ENCODE results near the gene SELENBP1. TPM values are rescaled to one million over a fixed set of nuclear protein-coding genes. Genes with fewer than 3 reads are reported as not detected.

The SELENBP1 gene
- polyA plus RNA-seq, 2 donors: 23.5 to 27.4 TPM

GRCh38 chr1:151386002-151386401 is 13.5 kb upstream of the SELENBP1 start:
- no peak overlapping the region for H3K4me3 ChIP-seq (ENCODE audit: low read depth in 1 of 2, low read length in 2 of 2)
- H3K27ac ChIP-seq (ENCODE audit: low read depth in 2 of 2, low read length in 1 of 2): no peak overlapping the region
- no peaks in the 10 kb centered on the region for H3K27me3 ChIP-seq (ENCODE audit: control insufficient read depth in 1 of 2, insufficient read depth in 2 of 2, low read length in 2 of 2)
- WGBS, 2 donors: 71 to 92% methylated on average over 2 of the region's 2 CpGs
- H3K9me3 ChIP-seq (ENCODE audit: control insufficient read depth in 2 of 2, insufficient read depth in 1 of 2, low read depth in 1 of 2, low read length in 1 of 2): no peaks in the 10 kb centered on the region
- no peaks in the 10 kb centered on the region for H3K36me3 ChIP-seq (ENCODE audit: control insufficient read depth in 2 of 2, insufficient read depth in 2 of 2, low read length in 1 of 2)
- no peaks in the 10 kb centered on the region for H3K4me1 ChIP-seq (ENCODE audit: control insufficient read depth in 2 of 2, insufficient read depth in 2 of 2, low read length in 1 of 2)

- H3K4me3 ChIP-seq (ENCODE audit: low read depth in 1 of 2, low read length in 2 of 2): no peak overlapping the region
These were observed 12.1 kb upstream of the SELENBP1 start for GRCh38 chr1:151384584-151384983.

GRCh38 chr1:151377150-151377884 is 4.8 kb upstream of the SELENBP1 start:
- Histone ChIP-seq H3K4me3 (ENCODE audit: low read depth in 1 of 2, low read length in 2 of 2) (no peak overlapping the region), H3K36me3 (ENCODE audit: control insufficient read depth in 2 of 2, insufficient read depth in 2 of 2, low read length in 1 of 2) (no peaks in the 10 kb centered on the region), H3K9me3 (ENCODE audit: control insufficient read depth in 2 of 2, insufficient read depth in 1 of 2, low read depth in 1 of 2, low read length in 1 of 2) (no peaks in the 10 kb centered on the region), H3K4me1 (ENCODE audit: control insufficient read depth in 2 of 2, insufficient read depth in 2 of 2, low read length in 1 of 2) (no peaks in the 10 kb centered on the region), H3K27me3 (ENCODE audit: control insufficient read depth in 1 of 2, insufficient read depth in 2 of 2, low read length in 2 of 2) (no peaks in the 10 kb centered on the region), H3K27ac (ENCODE audit: low read depth in 2 of 2, low read length in 1 of 2) (no peak overlapping the region)
- WGBS, 2 donors: 68 to 72% methylated on average over 3 of the region's 3 CpGs

More at GRCh38 chr1:151384584-151384983, 12.1 kb upstream of the SELENBP1 start:
- no peaks in the 10 kb centered on the region for H3K36me3 ChIP-seq (ENCODE audit: control insufficient read depth in 2 of 2, insufficient read depth in 2 of 2, low read length in 1 of 2)
- 66 to 76% methylated on average over 3 of the region's 3 CpGs for WGBS, 2 donors
- no peaks in the 10 kb centered on the region for H3K27me3 ChIP-seq (ENCODE audit: control insufficient read depth in 1 of 2, insufficient read depth in 2 of 2, low read length in 2 of 2)
- H3K9me3 ChIP-seq (ENCODE audit: control insufficient read depth in 2 of 2, insufficient read depth in 1 of 2, low read depth in 1 of 2, low read length in 1 of 2): no peaks in the 10 kb centered on the region
- no peaks in the 10 kb centered on the region for H3K4me1 ChIP-seq (ENCODE audit: control insufficient read depth in 2 of 2, insufficient read depth in 2 of 2, low read length in 1 of 2)
- H3K27ac ChIP-seq (ENCODE audit: low read depth in 2 of 2, low read length in 1 of 2): no peak overlapping the region

GRCh38 chr1:151373196-151373595 is 691 bp upstream of the SELENBP1 start:
- H3K4me1 ChIP-seq (ENCODE audit: control insufficient read depth in 2 of 2, insufficient read depth in 2 of 2, low read length in 1 of 2): peaks cover 3 to 9% of the 10 kb centered on the region in 2 donors
- peaks cover 0 to 4% of the 10 kb centered on the region in 2 donors for H3K36me3 ChIP-seq (ENCODE audit: control insufficient read depth in 2 of 2, insufficient read depth in 2 of 2, low read length in 1 of 2)
- H3K27ac ChIP-seq (ENCODE audit: low read depth in 2 of 2, low read length in 1 of 2): no peak overlapping the region
- no peaks in the 10 kb centered on the region for H3K27me3 ChIP-seq (ENCODE audit: control insufficient read depth in 1 of 2, insufficient read depth in 2 of 2, low read length in 2 of 2)
- no peaks in the 10 kb centered on the region for H3K9me3 ChIP-seq (ENCODE audit: control insufficient read depth in 2 of 2, insufficient read depth in 1 of 2, low read depth in 1 of 2, low read length in 1 of 2)
- WGBS, 2 donors: 79 to 81% methylated on average over 14 of the region's 14 CpGs
- H3K4me3 ChIP-seq (ENCODE audit: low read depth in 1 of 2, low read length in 2 of 2): no peak overlapping the region

GRCh38 chr1:151371370-151372057 is 991 bp downstream of the SELENBP1 start:
- Histone ChIP-seq H3K27me3 (ENCODE audit: control insufficient read depth in 1 of 2, insufficient read depth in 2 of 2, low read length in 2 of 2) (no peaks in the 10 kb centered on the region), H3K4me1 (ENCODE audit: control insufficient read depth in 2 of 2, insufficient read depth in 2 of 2, low read length in 1 of 2) (peaks cover 3 to 9% of the 10 kb centered on the region in 2 donors), H3K4me3 (ENCODE audit: low read depth in 1 of 2, low read length in 2 of 2) (peak overlapping the region; percentile 25 to 40), H3K36me3 (ENCODE audit: control insufficient read depth in 2 of 2, insufficient read depth in 2 of 2, low read length in 1 of 2) (peaks cover 0 to 7% of the 10 kb centered on the region in 2 donors), H3K9me3 (ENCODE audit: control insufficient read depth in 2 of 2, insufficient read depth in 1 of 2, low read depth in 1 of 2, low read length in 1 of 2) (no peaks in the 10 kb centered on the region), H3K27ac (ENCODE audit: low read depth in 2 of 2, low read length in 1 of 2) (peak overlapping the region; percentile 71 to 81)
- WGBS, 2 donors: 15 to 24% methylated on average over 9 of the region's 9 CpGs

- H3K36me3 ChIP-seq (ENCODE audit: control insufficient read depth in 2 of 2, insufficient read depth in 2 of 2, low read length in 1 of 2): peaks cover 0 to 12% of the 10 kb centered on the region in 2 donors
- 60 to 63% methylated on average over 6 of the region's 6 CpGs for WGBS, 2 donors
- H3K4me3 ChIP-seq (ENCODE audit: low read depth in 1 of 2, low read length in 2 of 2): no peak overlapping the region
- H3K27ac ChIP-seq (ENCODE audit: low read depth in 2 of 2, low read length in 1 of 2): no peak overlapping the region
- H3K4me1 ChIP-seq (ENCODE audit: control insufficient read depth in 2 of 2, insufficient read depth in 2 of 2, low read length in 1 of 2): peaks cover 3 to 9% of the 10 kb centered on the region in 2 donors
- H3K9me3 ChIP-seq (ENCODE audit: control insufficient read depth in 2 of 2, insufficient read depth in 1 of 2, low read depth in 1 of 2, low read length in 1 of 2): no peaks in the 10 kb centered on the region
- H3K27me3 ChIP-seq (ENCODE audit: control insufficient read depth in 1 of 2, insufficient read depth in 2 of 2, low read length in 2 of 2): no peaks in the 10 kb centered on the region
These were observed 2.1 kb downstream of the SELENBP1 start for GRCh38 chr1:151370211-151370911.

GRCh38 chr1:151369621-151370048 is 2.9 kb downstream of the SELENBP1 start:
- H3K27ac ChIP-seq (ENCODE audit: low read depth in 2 of 2, low read length in 1 of 2): no peak overlapping the region
- H3K36me3 ChIP-seq (ENCODE audit: control insufficient read depth in 2 of 2, insufficient read depth in 2 of 2, low read length in 1 of 2): peaks cover 0 to 19% of the 10 kb centered on the region in 2 donors
- H3K27me3 ChIP-seq (ENCODE audit: control insufficient read depth in 1 of 2, insufficient read depth in 2 of 2, low read length in 2 of 2): no peaks in the 10 kb centered on the region
- H3K4me1 ChIP-seq (ENCODE audit: control insufficient read depth in 2 of 2, insufficient read depth in 2 of 2, low read length in 1 of 2): peaks cover 3 to 9% of the 10 kb centered on the region in 2 donors
- no peak overlapping the region for H3K4me3 ChIP-seq (ENCODE audit: low read depth in 1 of 2, low read length in 2 of 2)
- WGBS, 2 donors: 87% methylated on average over 15 of the region's 15 CpGs
- H3K9me3 ChIP-seq (ENCODE audit: control insufficient read depth in 2 of 2, insufficient read depth in 1 of 2, low read depth in 1 of 2, low read length in 1 of 2): no peaks in the 10 kb centered on the region

- Histone ChIP-seq H3K4me1 (ENCODE audit: control insufficient read depth in 2 of 2, insufficient read depth in 2 of 2, low read length in 1 of 2) (peaks cover 3 to 9% of the 10 kb centered on the region in 2 donors), H3K27ac (ENCODE audit: low read depth in 2 of 2, low read length in 1 of 2) (no peak overlapping the region)
- WGBS, 2 donors: 91 to 93% methylated on average over 7 of the region's 7 CpGs
These were observed 3.2 kb downstream of the SELENBP1 start for GRCh38 chr1:151369302-151369610.

GRCh38 chr1:151368393-151369301 is 3.9 kb downstream of the SELENBP1 start:
- Histone ChIP-seq H3K36me3 (ENCODE audit: control insufficient read depth in 2 of 2, insufficient read depth in 2 of 2, low read length in 1 of 2) (peaks cover 0 to 23% of the 10 kb centered on the region in 2 donors), H3K27ac (ENCODE audit: low read depth in 2 of 2, low read length in 1 of 2) (no peak overlapping the region)
- 83 to 90% methylated on average over 20 of the region's 20 CpGs for WGBS, 2 donors

More at GRCh38 chr1:151369302-151369610, 3.2 kb downstream of the SELENBP1 start:
- Histone ChIP-seq H3K27me3 (ENCODE audit: control insufficient read depth in 1 of 2, insufficient read depth in 2 of 2, low read length in 2 of 2) (no peaks in the 10 kb centered on the region), H3K9me3 (ENCODE audit: control insufficient read depth in 2 of 2, insufficient read depth in 1 of 2, low read depth in 1 of 2, low read length in 1 of 2) (no peaks in the 10 kb centered on the region), H3K36me3 (ENCODE audit: control insufficient read depth in 2 of 2, insufficient read depth in 2 of 2, low read length in 1 of 2) (peaks cover 0 to 22% of the 10 kb centered on the region in 2 donors), H3K4me3 (ENCODE audit: low read depth in 1 of 2, low read length in 2 of 2) (no peak overlapping the region)

More at GRCh38 chr1:151368393-151369301, 3.9 kb downstream of the SELENBP1 start:
- Histone ChIP-seq H3K4me1 (ENCODE audit: control insufficient read depth in 2 of 2, insufficient read depth in 2 of 2, low read length in 1 of 2) (peaks cover 3 to 9% of the 10 kb centered on the region in 2 donors), H3K9me3 (ENCODE audit: control insufficient read depth in 2 of 2, insufficient read depth in 1 of 2, low read depth in 1 of 2, low read length in 1 of 2) (no peaks in the 10 kb centered on the region), H3K27me3 (ENCODE audit: control insufficient read depth in 1 of 2, insufficient read depth in 2 of 2, low read length in 2 of 2) (no peaks in the 10 kb centered on the region), H3K4me3 (ENCODE audit: low read depth in 1 of 2, low read length in 2 of 2) (no peak overlapping the region)
